Measurements from ENCODE around the gene SPHKAP.

The SPHKAP gene

DNA sequence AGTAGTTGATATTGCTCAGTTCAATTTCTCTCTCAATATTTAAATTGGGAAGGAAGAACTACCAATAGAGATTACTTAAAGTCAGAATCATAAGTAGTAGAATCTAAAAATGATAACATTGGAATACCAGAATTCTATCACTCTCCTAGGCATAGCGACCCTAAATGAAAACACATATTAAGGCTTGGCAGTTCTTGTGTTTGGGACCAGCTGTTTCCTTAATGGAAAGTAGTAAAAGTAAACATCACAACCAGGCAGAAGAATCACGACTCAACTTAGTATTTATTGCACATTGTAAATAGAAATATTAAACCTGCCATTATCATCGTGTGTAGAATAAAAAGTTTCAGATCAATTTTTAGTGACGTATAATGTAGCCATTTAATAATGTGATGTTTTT lies 117.5 kb downstream of the SPHKAP start:
- TF ChIP-seq, protein P1, sequence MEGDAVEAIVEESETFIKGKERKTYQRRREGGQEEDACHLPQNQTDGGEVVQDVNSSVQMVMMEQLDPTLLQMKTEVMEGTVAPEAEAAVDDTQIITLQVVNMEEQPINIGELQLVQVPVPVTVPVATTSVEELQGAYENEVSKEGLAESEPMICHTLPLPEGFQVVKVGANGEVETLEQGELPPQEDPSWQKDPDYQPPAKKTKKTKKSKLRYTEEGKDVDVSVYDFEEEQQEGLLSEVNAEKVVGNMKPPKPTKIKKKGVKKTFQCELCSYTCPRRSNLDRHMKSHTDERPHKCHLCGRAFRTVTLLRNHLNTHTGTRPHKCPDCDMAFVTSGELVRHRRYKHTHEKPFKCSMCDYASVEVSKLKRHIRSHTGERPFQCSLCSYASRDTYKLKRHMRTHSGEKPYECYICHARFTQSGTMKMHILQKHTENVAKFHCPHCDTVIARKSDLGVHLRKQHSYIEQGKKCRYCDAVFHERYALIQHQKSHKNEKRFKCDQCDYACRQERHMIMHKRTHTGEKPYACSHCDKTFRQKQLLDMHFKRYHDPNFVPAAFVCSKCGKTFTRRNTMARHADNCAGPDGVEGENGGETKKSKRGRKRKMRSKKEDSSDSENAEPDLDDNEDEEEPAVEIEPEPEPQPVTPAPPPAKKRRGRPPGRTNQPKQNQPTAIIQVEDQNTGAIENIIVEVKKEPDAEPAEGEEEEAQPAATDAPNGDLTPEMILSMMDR (conservative IDR thresholded peaks at IDR 0.05; ENCODE audit: low read depth, low read length): no peak
- H3K4me3 ChIP-seq (ENCODE audit: low read length): no peak overlapping the region
- DNase-seq (ENCODE audit: low read depth): no peak

DNA sequence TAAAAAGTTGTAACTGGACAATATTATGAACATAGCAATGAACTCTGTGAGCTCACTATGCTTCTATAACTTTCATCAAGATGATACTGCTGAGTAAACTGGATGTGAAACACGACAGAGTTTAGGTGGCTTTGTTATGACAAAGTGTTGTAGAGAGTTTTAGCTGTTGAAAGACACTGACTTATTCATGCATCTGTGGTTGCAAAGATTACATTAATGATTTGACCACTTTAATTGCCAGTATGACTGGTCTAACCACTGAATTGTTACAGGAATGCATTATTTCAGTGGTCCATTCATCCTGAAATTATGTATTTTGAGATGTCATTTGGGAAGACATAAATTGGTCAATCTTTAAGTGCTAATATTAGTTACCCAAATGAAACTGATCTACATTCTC lies 117.9 kb downstream of the SPHKAP start:
- DNase-seq (ENCODE audit: low read depth): no peak
- H3K4me3 ChIP-seq (ENCODE audit: low read length): no peak overlapping the region
- TF ChIP-seq, protein P1 (conservative IDR thresholded peaks at IDR 0.05; ENCODE audit: low read depth, low read length): no peak

DNA sequence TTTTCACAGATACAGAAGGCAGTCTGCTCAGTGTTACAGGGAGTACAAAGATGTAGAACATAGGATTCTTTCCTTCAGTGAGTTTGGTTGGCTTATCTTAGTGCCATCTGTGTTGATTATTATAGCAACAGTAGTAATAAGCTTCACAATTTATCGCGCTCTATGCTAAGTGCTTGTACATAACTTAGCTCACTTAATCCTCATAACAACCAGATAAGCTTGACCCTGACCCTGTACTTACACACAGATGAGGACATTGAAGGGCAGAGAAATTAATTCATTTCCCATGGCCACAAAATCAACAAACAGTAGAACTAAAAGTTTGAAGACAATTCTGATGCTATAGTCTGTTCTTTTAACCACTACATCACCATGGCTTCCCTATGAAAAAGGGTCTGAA lies 121.8 kb downstream of the SPHKAP start:
- TF ChIP-seq, protein P1 (conservative IDR thresholded peaks at IDR 0.05; ENCODE audit: low read depth, low read length): no peak
- no peak overlapping the region for H3K4me3 ChIP-seq (ENCODE audit: low read length)
- peak; percentile 42 for DNase-seq (ENCODE audit: low read depth)

DNA sequence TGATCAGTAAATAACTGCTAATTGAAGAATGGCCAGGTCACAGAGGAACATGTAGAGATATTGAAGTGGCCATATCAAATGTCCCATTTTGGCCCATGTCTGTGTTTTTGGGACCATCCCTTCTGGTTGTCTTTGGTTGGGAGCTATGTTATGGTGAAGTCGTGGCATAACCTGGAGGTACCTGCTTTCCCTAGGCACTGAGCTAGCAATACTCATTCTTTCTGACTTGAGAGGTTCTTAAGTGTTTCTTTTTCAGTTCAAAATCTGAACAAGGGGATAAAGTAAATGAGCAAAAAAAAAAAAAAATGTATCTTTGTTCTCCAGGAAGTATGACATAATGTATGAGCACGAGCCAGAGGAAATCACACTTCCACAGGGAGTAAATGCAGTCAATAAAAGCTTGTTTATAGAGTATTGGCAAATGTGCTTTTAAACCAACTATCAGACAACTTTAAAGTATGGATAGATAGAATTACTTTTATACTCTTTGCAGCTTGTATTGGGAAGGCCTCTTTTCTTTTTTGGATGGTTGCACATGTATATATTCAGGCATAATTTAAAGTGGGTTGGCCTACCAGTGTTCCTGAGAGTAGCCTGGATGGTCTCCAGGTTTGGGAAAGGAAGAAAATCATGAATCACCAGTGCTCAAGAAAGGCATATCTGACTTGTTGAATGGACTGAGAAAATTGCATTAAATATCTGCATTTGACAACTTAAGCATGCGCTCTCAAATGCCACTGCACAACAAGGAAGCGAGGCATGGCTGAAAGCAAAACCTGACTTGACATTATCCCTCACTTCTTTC lies 125.0 kb downstream of the SPHKAP start:
- TF ChIP-seq, protein P1 (conservative IDR thresholded peaks at IDR 0.05; ENCODE audit: low read depth, low read length): no peak

DNA sequence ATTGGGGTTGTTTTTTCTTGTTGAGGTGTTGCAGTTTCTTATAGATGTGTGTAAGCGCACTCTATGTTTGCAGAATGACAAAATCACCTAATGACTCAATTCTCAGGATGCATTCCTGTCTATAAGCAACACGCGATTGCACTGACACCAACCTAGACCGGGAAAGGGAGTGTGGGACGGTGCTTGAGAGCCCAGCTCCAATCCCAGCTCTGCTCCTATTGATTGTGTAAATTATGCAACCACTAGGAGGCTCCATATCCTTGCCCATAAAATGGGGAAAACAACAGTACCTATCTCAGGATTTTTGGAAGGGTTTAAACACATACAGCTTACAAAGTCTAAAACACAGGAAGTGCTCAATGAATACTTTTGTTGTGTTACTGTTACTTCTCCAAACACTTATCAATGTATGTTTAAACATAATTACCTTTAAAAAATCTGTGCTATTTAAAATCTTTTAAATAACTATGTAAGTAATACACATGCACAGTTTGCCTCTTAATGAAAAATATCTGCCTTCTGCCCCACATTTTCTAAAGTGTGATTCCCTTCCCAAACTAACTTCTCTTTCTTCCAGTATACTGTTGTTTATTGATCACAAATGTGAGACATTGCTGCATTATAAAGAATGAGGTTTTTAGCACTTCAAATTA lies 132.5 kb downstream of the SPHKAP start:
- TF ChIP-seq, protein P1 (conservative IDR thresholded peaks at IDR 0.05; ENCODE audit: low read depth, low read length): peak; percentile 80
- H3K4me3 ChIP-seq (ENCODE audit: low read length): no peak overlapping the region
- no peak for DNase-seq (ENCODE audit: low read depth)

More for the DNA sequence above, 125.0 kb downstream of the SPHKAP start:
- H3K4me3 ChIP-seq (ENCODE audit: low read length): no peak overlapping the region
- no peak for DNase-seq (ENCODE audit: low read depth)

DNA sequence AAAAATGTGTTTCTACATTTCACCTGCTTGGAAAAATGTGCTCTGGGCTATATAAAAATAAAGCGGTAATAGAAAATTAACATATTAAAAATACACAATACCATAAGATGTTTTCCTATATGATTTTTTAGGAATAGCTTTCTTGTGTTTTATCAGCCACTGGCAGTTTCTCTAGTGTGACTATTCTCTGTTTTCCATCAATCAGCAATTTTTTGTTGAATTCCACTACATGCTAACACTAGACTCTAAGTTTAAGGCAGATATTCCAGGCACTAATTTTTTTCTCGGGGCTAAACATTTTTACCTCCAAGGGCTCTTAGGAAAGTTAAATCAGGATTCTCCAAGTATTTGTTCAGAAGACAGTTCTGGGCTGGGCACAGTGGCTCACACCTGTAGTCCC lies 140.5 kb downstream of the SPHKAP start:
- DNase-seq (ENCODE audit: low read depth): no peak
- H3K4me3 ChIP-seq (ENCODE audit: low read length): no peak overlapping the region
- TF ChIP-seq, protein P1 (conservative IDR thresholded peaks at IDR 0.05; ENCODE audit: low read depth, low read length): no peak
